NB4 (cell line): Measurements from ENCODE around the gene MMD2.

Experiments
- POLR2A ChIP-seq: IDR thresholded peaks from 2 replicates; pipeline ENCODE4 v1.6.1; 2011; ENCODE audit warnings: mild to moderate bottlenecking; ENCODE audit not compliant: insufficient read length; ENCODE audit errors: extremely low read depth
- TF ChIP-seq, protein P1 (sequence below): IDR thresholded peaks from one replicate; pipeline ENCODE4 v1.5.1; 2012; ENCODE audit warnings: low read depth, low read length

DNA sequence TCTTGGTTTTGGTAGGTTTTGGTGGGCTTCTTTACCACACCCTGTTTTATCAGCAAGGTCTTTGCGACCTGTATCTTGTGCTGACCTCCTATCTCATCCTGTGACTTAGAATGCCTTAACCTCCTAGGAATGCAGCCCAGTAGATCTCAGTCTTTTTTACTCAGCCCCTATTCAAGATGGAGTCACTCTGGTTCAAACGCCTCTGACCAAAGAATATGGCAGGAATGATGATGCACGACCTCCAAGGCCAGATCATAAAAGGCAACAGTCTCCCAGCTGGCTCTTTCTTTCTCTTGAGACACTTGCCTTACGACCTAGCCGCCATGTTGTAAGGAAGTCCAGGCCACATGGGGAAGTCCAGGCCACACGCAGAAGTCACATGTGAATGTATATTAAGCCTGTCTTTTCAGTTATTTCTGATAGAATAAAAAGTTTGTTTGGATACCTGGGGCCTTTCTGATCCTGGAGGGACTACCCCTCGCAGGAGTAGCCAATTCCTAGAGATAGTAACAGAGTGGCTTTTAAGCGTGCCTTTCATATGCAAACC is 65.0 kb downstream of the MMD2 start:
- TF ChIP-seq, protein P1, sequence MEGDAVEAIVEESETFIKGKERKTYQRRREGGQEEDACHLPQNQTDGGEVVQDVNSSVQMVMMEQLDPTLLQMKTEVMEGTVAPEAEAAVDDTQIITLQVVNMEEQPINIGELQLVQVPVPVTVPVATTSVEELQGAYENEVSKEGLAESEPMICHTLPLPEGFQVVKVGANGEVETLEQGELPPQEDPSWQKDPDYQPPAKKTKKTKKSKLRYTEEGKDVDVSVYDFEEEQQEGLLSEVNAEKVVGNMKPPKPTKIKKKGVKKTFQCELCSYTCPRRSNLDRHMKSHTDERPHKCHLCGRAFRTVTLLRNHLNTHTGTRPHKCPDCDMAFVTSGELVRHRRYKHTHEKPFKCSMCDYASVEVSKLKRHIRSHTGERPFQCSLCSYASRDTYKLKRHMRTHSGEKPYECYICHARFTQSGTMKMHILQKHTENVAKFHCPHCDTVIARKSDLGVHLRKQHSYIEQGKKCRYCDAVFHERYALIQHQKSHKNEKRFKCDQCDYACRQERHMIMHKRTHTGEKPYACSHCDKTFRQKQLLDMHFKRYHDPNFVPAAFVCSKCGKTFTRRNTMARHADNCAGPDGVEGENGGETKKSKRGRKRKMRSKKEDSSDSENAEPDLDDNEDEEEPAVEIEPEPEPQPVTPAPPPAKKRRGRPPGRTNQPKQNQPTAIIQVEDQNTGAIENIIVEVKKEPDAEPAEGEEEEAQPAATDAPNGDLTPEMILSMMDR = no peak
- TF ChIP-seq POLR2A = no peak
